HEK293 (cell line): ENCODE data around the gene CLIC2.

Source experiments
- CTCF ChIP-seq: fragments of 450-650 bp; formaldehyde crosslinking; IDR thresholded peaks from 2 replicates; pipeline ENCODE4 v1.5.1; 2016; ENCODE audit warnings: missing biosample characterization, missing genetic modification characterization
- SP2 ChIP-seq: fragments of 450-650 bp; formaldehyde crosslinking; IDR thresholded peaks from 2 replicates; pipeline ENCODE4 v1.5.1; 2016; ENCODE audit warnings: missing biosample characterization, missing genetic modification characterization
- ZNF140 ChIP-seq: fragments of 450-650 bp; formaldehyde crosslinking; IDR thresholded peaks from 2 replicates; pipeline ENCODE4 v1.5.1; 2016; ENCODE audit warnings: missing biosample characterization, missing genetic modification characterization
- ZNF571 ChIP-seq: fragments of 450-650 bp; formaldehyde crosslinking; IDR thresholded peaks from 2 replicates; pipeline ENCODE4 v1.5.0; 2017; ENCODE audit warnings: missing biosample characterization, missing genetic modification characterization
- ZSCAN4 ChIP-seq: fragments of 450-650 bp; formaldehyde crosslinking; IDR thresholded peaks from 2 replicates; pipeline ENCODE4 v1.5.1; 2017; ENCODE audit warnings: missing biosample characterization, missing genetic modification characterization

- TF ChIP-seq ZSCAN4 (tag by site-specific recombination) (no peak), CTCF (no peak), SP2 (tag by site-specific recombination) (no peak), ZNF140 (tag by site-specific recombination) (no peak), ZNF571 (tag by site-specific recombination) (no peak)
Measured at GRCh38 chrX:155262970-155263754, 71.3 kb downstream of the CLIC2 start.
